Measurements from ENCODE around the gene HTR3B.

- TF ChIP-seq RAD21 (IDR thresholded peaks at IDR 0.05; ENCODE audit: low read length) (no peak), POLR2A (IDR thresholded peaks at IDR 0.05; ENCODE audit: low read depth, low read length) (no peak), MXI1 (IDR thresholded peaks at IDR 0.05; ENCODE audit: borderline replicate concordance, low read depth, low read length) (no peak), BHLHE40 (IDR thresholded peaks at IDR 0.05; ENCODE audit: low read depth, low read length) (no peak), MAFK (IDR thresholded peaks at IDR 0.05; ENCODE audit: low read depth, low read length) (no peak), MAZ (IDR thresholded peaks at IDR 0.05; ENCODE audit: borderline replicate concordance, low read depth, low read length) (no peak), CHD1 (IDR thresholded peaks at IDR 0.05; ENCODE audit: low read depth, low read length) (no peak), FOS (IDR thresholded peaks at IDR 0.05; ENCODE audit: low read depth, low read length) (no peak)
- TF ChIP-seq, protein P1, sequence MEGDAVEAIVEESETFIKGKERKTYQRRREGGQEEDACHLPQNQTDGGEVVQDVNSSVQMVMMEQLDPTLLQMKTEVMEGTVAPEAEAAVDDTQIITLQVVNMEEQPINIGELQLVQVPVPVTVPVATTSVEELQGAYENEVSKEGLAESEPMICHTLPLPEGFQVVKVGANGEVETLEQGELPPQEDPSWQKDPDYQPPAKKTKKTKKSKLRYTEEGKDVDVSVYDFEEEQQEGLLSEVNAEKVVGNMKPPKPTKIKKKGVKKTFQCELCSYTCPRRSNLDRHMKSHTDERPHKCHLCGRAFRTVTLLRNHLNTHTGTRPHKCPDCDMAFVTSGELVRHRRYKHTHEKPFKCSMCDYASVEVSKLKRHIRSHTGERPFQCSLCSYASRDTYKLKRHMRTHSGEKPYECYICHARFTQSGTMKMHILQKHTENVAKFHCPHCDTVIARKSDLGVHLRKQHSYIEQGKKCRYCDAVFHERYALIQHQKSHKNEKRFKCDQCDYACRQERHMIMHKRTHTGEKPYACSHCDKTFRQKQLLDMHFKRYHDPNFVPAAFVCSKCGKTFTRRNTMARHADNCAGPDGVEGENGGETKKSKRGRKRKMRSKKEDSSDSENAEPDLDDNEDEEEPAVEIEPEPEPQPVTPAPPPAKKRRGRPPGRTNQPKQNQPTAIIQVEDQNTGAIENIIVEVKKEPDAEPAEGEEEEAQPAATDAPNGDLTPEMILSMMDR (conservative IDR thresholded peaks at IDR 0.05; ENCODE audit: low read depth, low read length) = no peak
- TF ChIP-seq, protein P2, sequence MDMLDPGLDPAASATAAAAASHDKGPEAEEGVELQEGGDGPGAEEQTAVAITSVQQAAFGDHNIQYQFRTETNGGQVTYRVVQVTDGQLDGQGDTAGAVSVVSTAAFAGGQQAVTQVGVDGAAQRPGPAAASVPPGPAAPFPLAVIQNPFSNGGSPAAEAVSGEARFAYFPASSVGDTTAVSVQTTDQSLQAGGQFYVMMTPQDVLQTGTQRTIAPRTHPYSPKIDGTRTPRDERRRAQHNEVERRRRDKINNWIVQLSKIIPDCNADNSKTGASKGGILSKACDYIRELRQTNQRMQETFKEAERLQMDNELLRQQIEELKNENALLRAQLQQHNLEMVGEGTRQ (IDR thresholded peaks at IDR 0.05; ENCODE audit: low read depth, low read length) = no peak
Observed at GRCh38 chr11:113952070-113952469, 47.5 kb downstream of the HTR3B start.
